ENCODE results near the gene CCDC171.
A peak's percentile ranks its signal among the peaks of the same experiment; 100 is the strongest.
"Not testable (repeated sequence)": the region's sequence is repeated elsewhere in the genome, so short reads cannot be mapped to it uniquely, and the experiment has no call there.

Gene CCDC171

GRCh38 chr9:15552636-15553527, at the start of gene CCDC171:
Gene CCDC171 (plus strand): TSS chr9:15553043. CDS start chr9:15564089, 11,046 bp downstream.
- peak; percentile 93 for DNase-seq

- no peak for DNase-seq
Measured at GRCh38 chr9:15505921-15506320, 46.9 kb upstream of the CCDC171 start.

GRCh38 chr9:15509931-15510788, 42.7 kb upstream of the CCDC171 start:
- peak; percentile 47 for DNase-seq

GRCh38 chr9:15510789-15511575, 41.9 kb upstream of the CCDC171 start, which contains the start of gene PSIP1:
Gene PSIP1 (minus strand): TSS chr9:15510970. CDS start chr9:15510188, 782 bp downstream.
- DNase-seq = peak; percentile 85

GRCh38 chr9:15512204-15512603, 40.6 kb upstream of the CCDC171 start:
- DNase-seq = no peak

- DNase-seq = no peak
Measured at GRCh38 chr9:15512889-15513288, 40.0 kb upstream of the CCDC171 start.

- peak; percentile 36 for DNase-seq
Measured at GRCh38 chr9:15513335-15513734, 39.5 kb upstream of the CCDC171 start.

GRCh38 chr9:15519831-15520230, 33.0 kb upstream of the CCDC171 start:
- no peak for DNase-seq

- no peak for DNase-seq
Measured at GRCh38 chr9:15521254-15521653, 31.6 kb upstream of the CCDC171 start.

GRCh38 chr9:15522130-15522755, 30.6 kb upstream of the CCDC171 start:
- no peak for DNase-seq

GRCh38 chr9:15524845-15525455, 27.9 kb upstream of the CCDC171 start:
- no peak for DNase-seq

GRCh38 chr9:15525958-15526357, 26.9 kb upstream of the CCDC171 start:
- DNase-seq = no peak

- not testable (repeated sequence) for DNase-seq
Measured at GRCh38 chr9:15527035-15527434, 25.8 kb upstream of the CCDC171 start.

- DNase-seq = no peak
Measured at GRCh38 chr9:15529566-15530324, 23.1 kb upstream of the CCDC171 start.

GRCh38 chr9:15531380-15531779, 21.5 kb upstream of the CCDC171 start:
- DNase-seq = no peak

- no peak for DNase-seq
Measured at GRCh38 chr9:15541872-15542271, 11.0 kb upstream of the CCDC171 start.

- DNase-seq = no peak
Measured at GRCh38 chr9:15542624-15543023, 10.2 kb upstream of the CCDC171 start.

- DNase-seq = no peak
Measured at GRCh38 chr9:15543047-15543813, 9.6 kb upstream of the CCDC171 start.

- DNase-seq = no peak
Measured at GRCh38 chr9:15549611-15550010, 3.2 kb upstream of the CCDC171 start.

GRCh38 chr9:15553528-15553898, 670 bp downstream of the CCDC171 start:
- no peak for DNase-seq
